DMS 273 treated with DMSO at 0.1 percent for 48 hours (cell line): ENCODE results near the gene AKAP9.
A peak's percentile ranks its signal among the peaks of the same experiment; 100 is the strongest.
"Not testable (repeated sequence)": the region's sequence is repeated elsewhere in the genome, so short reads cannot be mapped to it uniquely, and the experiment has no call there.

ENCODE experiments used
- DNase-seq: peaks from one replicate; lab custom pipeline; 2025; lab: John Stamatoyannopoulos, UW

The AKAP9 gene

GRCh38 chr7:92134271-92135051 is 193.8 kb downstream of the AKAP9 start, which contains the start of gene CYP51A1:
TSS of gene CYP51A1 (minus strand) at chr7:92134477. CDS start at chr7:92134364, 113 bp downstream.
- peak; percentile 95 for DNase-seq

DNA sequence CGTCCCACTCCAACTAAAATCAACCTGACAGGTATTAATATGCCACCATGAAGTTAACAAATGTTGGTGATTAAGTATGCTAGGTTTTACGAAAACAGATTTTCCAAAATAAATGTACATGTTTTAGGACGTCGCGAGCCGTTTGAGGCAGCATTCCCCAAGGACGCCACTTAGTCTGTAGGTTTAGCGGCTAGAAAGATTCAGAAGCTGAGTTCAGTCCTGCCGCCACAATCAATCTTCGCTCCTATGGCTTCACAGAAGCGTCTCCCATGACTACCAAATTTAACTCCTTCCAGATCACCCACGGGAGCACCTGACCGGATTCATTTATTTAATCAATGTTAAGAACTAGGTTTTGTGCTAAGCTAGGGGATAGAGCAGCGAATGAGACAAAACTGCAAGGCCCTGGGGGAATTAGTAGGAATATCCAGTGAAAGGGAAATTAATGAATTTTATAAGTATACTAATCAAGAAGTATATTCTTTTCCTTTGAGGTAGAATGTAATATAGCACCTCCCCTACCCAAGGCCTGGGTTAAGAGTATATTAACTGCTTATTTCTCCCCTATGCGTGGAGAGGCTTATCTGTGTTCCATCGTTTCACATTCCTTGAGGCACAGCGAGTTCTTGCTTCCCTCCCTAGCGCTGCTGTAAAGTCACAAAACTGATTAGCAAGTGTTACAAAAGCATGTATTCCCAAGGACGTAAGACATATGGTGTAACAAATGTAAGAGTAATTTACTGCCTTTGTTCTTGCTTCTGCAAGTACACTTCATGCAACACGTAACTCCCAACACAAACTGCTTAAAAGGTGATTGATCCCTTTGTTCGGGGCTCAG is 194.6 kb downstream of the AKAP9 start:
- DNase-seq, result peak; percentile 36

DNA sequence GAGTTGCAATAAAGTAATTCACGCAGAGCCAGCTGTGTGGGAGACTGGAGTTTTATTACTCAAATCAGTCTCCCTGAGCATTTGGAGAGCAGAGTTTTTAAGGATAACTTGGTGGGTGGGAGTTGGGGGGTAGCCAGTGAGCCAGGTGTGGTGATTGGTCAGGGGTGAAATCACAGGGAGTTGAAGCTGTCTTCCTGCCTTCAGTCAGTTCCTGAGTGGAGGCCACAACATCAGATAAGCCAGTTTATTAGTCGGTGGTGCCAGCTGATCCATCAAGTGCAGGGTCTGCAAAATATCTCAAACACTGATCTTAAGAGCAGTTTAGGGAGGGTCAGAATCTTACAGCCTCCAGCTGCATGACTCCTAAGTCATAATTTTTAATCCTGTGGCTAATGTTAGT is 196.9 kb downstream of the AKAP9 start:
- DNase-seq, result peak; percentile 44

DNA sequence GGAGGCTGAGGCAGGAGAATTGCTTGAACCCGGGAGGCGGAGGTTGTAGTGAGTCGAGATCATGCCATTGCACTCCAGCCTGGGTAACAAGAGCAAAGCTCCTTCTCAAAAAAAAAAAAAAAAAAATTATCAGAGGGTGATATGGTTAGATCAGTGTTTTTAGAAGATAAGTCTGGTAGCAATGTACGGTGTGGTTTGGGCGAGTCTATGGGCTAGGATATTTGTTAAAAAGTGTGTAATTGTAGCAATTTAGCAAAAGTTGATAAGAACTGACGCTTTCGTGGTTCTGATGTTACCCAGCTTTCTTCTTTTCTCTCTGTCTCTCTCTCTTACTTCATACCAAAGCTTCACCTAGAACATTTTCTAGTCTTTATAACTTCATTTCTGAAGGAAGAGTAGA is 200.5 kb downstream of the AKAP9 start:
- no peak for DNase-seq

DNA sequence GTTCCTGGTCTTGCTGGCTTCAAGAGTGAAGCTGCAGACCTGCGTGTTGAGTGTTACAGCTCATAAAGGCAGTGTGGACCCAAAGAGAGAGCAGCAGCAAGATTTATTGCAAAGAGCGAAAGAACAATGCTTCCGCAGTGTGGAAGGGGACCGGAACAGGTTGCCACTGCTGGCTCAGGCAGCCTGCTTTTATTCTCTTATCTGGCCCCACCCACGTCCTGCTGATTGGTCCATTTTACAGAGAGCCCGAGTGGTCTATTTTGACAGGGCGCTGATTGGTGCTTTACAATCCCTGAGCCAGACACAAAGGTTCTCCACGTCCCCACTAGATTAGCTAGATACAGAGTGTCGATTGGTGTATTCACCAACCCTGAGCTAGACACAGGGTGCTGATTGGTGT is 202.1 kb downstream of the AKAP9 start:
- not testable (repeated sequence) for DNase-seq

GRCh38 chr7:92143192-92143880 is 202.7 kb downstream of the AKAP9 start:
- DNase-seq, result not testable (repeated sequence)

DNA sequence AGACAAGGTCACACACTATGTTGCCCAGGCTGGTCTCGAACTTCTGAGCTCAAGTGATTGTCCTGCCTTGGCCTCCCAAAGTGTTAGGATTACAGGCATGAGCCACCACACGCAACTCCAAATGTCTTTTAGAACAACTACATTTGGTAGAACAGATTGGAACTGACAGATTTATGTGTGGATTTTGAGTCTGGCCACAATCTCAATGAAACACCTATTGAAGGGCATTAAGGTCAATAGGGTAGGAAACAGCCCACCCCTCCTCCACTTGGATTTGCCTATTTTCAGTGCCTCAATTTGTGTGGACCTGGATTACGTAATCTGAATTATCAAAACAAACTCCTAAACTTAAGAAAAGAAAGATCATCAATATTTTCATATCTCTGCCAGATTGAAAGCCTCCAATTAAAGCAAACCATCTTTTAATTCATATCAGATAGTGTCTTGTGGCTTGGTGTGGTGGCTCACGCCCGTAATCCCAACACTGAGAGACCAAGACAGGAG is 209.1 kb downstream of the AKAP9 start:
- no peak for DNase-seq

GRCh38 chr7:92150450-92151017 is 209.9 kb downstream of the AKAP9 start:
- DNase-seq, result peak; percentile 17

GRCh38 chr7:92155108-92155739 is 214.6 kb downstream of the AKAP9 start:
- DNase-seq, result no peak

- DNase-seq, result no peak
Measured at GRCh38 chr7:92156990-92157389, 216.3 kb downstream of the AKAP9 start.

DNA sequence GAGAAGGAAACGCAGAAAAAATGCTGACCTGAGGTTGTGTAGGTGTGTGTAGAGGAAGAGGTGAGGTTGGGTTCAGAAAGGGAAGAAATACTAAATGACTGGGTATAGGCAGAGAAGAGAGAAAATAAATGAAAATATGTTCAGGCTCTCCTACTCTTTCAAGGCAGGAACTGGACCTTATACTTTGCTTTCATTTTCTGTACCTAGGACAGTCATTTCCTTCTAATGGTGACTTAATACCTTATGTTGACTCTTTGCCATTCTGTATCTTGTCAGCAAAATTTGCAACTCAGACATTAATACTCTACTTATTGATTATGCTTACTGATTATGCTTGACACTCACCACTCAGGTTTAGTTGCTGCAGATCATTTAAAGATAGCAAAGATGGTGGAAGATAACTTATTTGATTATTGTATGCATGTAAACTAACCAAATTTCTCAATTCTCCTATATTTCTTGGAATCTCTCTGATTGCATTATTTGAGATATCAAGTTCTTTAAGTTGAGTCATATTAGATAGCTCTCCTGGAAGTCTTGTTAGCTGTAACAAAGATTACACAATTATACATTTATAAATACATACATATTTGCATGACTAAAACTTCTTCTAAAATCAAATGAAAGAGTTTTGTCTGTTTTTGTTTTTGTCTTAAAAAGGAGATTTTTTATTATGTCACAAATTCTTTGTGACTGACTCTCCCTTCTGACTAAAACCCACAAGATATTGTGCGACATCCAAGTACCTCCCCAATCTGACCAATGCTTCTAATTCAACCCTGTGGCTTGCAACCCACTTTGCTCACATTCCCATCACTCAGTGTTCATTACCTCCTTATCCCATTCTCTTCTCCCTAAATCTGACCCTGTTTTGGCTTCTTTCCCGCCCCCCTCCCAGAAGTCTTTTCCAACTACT is 218.3 kb downstream of the AKAP9 start:
- no peak for DNase-seq
